ENCODE results near the gene UST.
"Not testable (repeated sequence)": the region's sequence is repeated elsewhere in the genome, so short reads cannot be mapped to it uniquely, and the experiment has no call there.

Gene UST

GRCh38 chr6:148874698-148875293 is 128.0 kb downstream of the UST start:
- no peak for DNase-seq

GRCh38 chr6:148878683-148879082 is 131.9 kb downstream of the UST start:
- no peak for DNase-seq

- not testable (repeated sequence) for DNase-seq
These were observed 133.9 kb downstream of the UST start for GRCh38 chr6:148880742-148881141.

- no peak for DNase-seq
These were observed 134.9 kb downstream of the UST start for GRCh38 chr6:148881593-148882311.

- DNase-seq: no peak
These were observed 136.4 kb downstream of the UST start for GRCh38 chr6:148883270-148883669.

GRCh38 chr6:148884461-148884860 is 137.6 kb downstream of the UST start:
- no peak for DNase-seq

- DNase-seq: no peak
These were observed 138.5 kb downstream of the UST start for GRCh38 chr6:148885136-148885865.

- no peak for DNase-seq
These were observed 139.4 kb downstream of the UST start for GRCh38 chr6:148885925-148886845.

GRCh38 chr6:148887181-148887580 is 140.4 kb downstream of the UST start:
- no peak for DNase-seq

- no peak for DNase-seq
These were observed 142.0 kb downstream of the UST start for GRCh38 chr6:148888856-148889255.

- no peak for DNase-seq
These were observed 143.3 kb downstream of the UST start for GRCh38 chr6:148890096-148890495.

GRCh38 chr6:148890652-148891404 is 144.0 kb downstream of the UST start:
- no peak for DNase-seq

- DNase-seq: no peak
These were observed 144.6 kb downstream of the UST start for GRCh38 chr6:148891405-148891783.

- no peak for DNase-seq
These were observed 145.4 kb downstream of the UST start for GRCh38 chr6:148892247-148892646.

- no peak for DNase-seq
These were observed 146.2 kb downstream of the UST start for GRCh38 chr6:148893073-148893472.

GRCh38 chr6:148893481-148893880 is 146.7 kb downstream of the UST start:
- DNase-seq: no peak

GRCh38 chr6:148898376-148899014 is 151.7 kb downstream of the UST start:
- DNase-seq: no peak

- DNase-seq: no peak
These were observed 158.4 kb downstream of the UST start for GRCh38 chr6:148904896-148905870.

- DNase-seq: no peak
These were observed 159.1 kb downstream of the UST start for GRCh38 chr6:148905901-148906300.

- DNase-seq: no peak
These were observed 159.6 kb downstream of the UST start for GRCh38 chr6:148906386-148906785.

Data from CD4-positive, alpha-beta T cell treated with Interleukin-4 for 1 hour (primary cell).